HG02840 (cell line): ENCODE results near the gene APOL6.

Experiments
- ATAC-seq: cut with Tn5 transposase; IDR thresholded peaks from one replicate; pipeline ENCODE4 v1.9.1; 2021; ENCODE audit warnings: mild to moderate bottlenecking, moderate library complexity, moderate number of reproducible peaks; ENCODE audit not compliant: unreplicated experiment, low FRiP score

Gene APOL6

GRCh38 chr22:35648066-35649025 is at the start of gene APOL6:
Gene APOL6, plus strand, starts transcription at chr22:35648446. Its CDS starts 7,980 bp downstream, at chr22:35656426.
- ATAC-seq = peak; percentile 49

GRCh38 chr22:35599364-35599763 is 48.9 kb upstream of the APOL6 start:
- no peak for ATAC-seq

GRCh38 chr22:35600476-35600875 is 47.8 kb upstream of the APOL6 start:
- no peak for ATAC-seq

- no peak for ATAC-seq
Measured at GRCh38 chr22:35601013-35601580, 47.1 kb upstream of the APOL6 start.

- ATAC-seq = no peak
Measured at GRCh38 chr22:35601743-35602615, 46.3 kb upstream of the APOL6 start.

GRCh38 chr22:35604621-35605368 is 43.5 kb upstream of the APOL6 start:
- no peak for ATAC-seq

- ATAC-seq = no peak
Measured at GRCh38 chr22:35605369-35605680, 42.9 kb upstream of the APOL6 start.

GRCh38 chr22:35605851-35606481 is 42.3 kb upstream of the APOL6 start:
- no peak for ATAC-seq

GRCh38 chr22:35606916-35607315 is 41.3 kb upstream of the APOL6 start:
- no peak for ATAC-seq

- no peak for ATAC-seq
Measured at GRCh38 chr22:35608088-35608487, 40.2 kb upstream of the APOL6 start.

- no peak for ATAC-seq
Measured at GRCh38 chr22:35609261-35609660, 39.0 kb upstream of the APOL6 start.

GRCh38 chr22:35609761-35610160 is 38.5 kb upstream of the APOL6 start:
- ATAC-seq = no peak

GRCh38 chr22:35610741-35611140 is 37.5 kb upstream of the APOL6 start:
- ATAC-seq = no peak

GRCh38 chr22:35611200-35611890 is 36.9 kb upstream of the APOL6 start:
- no peak for ATAC-seq

GRCh38 chr22:35611891-35612576 is 36.2 kb upstream of the APOL6 start:
- no peak for ATAC-seq

GRCh38 chr22:35612903-35613302 is 35.3 kb upstream of the APOL6 start:
- ATAC-seq = no peak

GRCh38 chr22:35614404-35614803 is 33.8 kb upstream of the APOL6 start:
- no peak for ATAC-seq

- ATAC-seq = no peak
Measured at GRCh38 chr22:35615156-35615555, 33.1 kb upstream of the APOL6 start.

GRCh38 chr22:35616043-35616442 is 32.2 kb upstream of the APOL6 start:
- no peak for ATAC-seq
